HepG2 (cell line): Measurements from ENCODE around the gene PGAP1. TPM values are rescaled to one million over a fixed set of nuclear protein-coding genes. Genes with fewer than 3 reads are reported as not detected.
A peak's percentile ranks its signal among the peaks of the same experiment; 100 is the strongest.

Experiments used
- ATAC-seq: fragments of 200-7000 bp; cut with Tn5 transposase; 3 replicates; pipeline ENCODE4 v1.9.1; 2020; ENCODE audit warnings: mild to moderate bottlenecking, moderate library complexity
- BruUV-seq: library from RNA; stranded (reverse); fragments of 400-500 nt; replicated peaks from 2 replicates; lab custom pipeline; 2021; lab: Mats Ljungman, UMichigan
- CTCF ChIA-PET: fragments of 300-600 bp; formaldehyde crosslinking; extraction: SDS; loops from one replicate; lab custom pipeline; 2021; ENCODE audit warnings: low total read pairs, inconsistent platforms, low intra/inter-chr PET ratio; lab: Yijun Ruan, JAX
- POLR2A ChIA-PET: fragments of 350-600 bp; sonication (Branson Sonifier 250); formaldehyde crosslinking; loops from one replicate; lab custom pipeline; 2020; ENCODE audit warnings: antibody characterized with exemption, inconsistent platforms; lab: Yijun Ruan, JAX
- DNase-seq: peaks from one replicate; pipeline ENCODE4 v3.0.0-alpha.2; 2015; ENCODE audit warnings: low spot score
- FAIRE-seq: peaks from 3 replicates; lab custom pipeline; 2011; peaks lifted over from hg19 to GRCh38; lab: Jason Lieb, UNC
- H2AFZ ChIP-seq: one replicate; pipeline ENCODE4 v1.6.1; 2011; ENCODE audit warnings: low read length, inconsistent platforms
- H3K27ac ChIP-seq: fragments of 300-600 bp; 3 replicates; pipeline ENCODE4 v1.8.0; 2011; ENCODE audit warnings: mixed run types, mild to moderate bottlenecking, mixed read lengths, low read length, inconsistent platforms; ENCODE audit not compliant: insufficient read depth; ENCODE audit errors: extremely low read length
- H3K27me3 ChIP-seq, 2 experiments: fragments of 200-600 bp in 1 of 2; 2 replicates in 1 of 2; 3 replicates in 1 of 2; pipeline versions ENCODE4 v1.6.0 to v1.8.0; 2011; ENCODE audit warnings: low read length in 2 of 2, mild to moderate bottlenecking in 2 of 2, moderate library complexity in 2 of 2, inconsistent platforms in 1 of 2; ENCODE audit not compliant: insufficient read depth in 2 of 2, control insufficient read depth in 1 of 2
- H3K36me3 ChIP-seq, 2 experiments: fragments of 200-600 bp in 1 of 2; replicated peaks in 1 of 2; 2 replicates in 1 of 2; 3 replicates in 1 of 2; pipeline versions ENCODE4 v1.5.1 to v1.8.0; 2011; ENCODE audit warnings: low read length in 2 of 2, inconsistent platforms in 1 of 2; ENCODE audit not compliant: insufficient read depth in 2 of 2, control insufficient read depth in 1 of 2
- H3K4me1 ChIP-seq: 2 replicates; pipeline ENCODE4 v1.5.1; 2012; ENCODE audit warnings: low read length, inconsistent platforms; ENCODE audit not compliant: insufficient read depth
- H3K4me2 ChIP-seq: 2 replicates; pipeline ENCODE4 v1.6.0; 2011; ENCODE audit warnings: low read depth, low read length, inconsistent platforms
- H3K4me3 ChIP-seq, 3 experiments: fragments of 200-600 bp in 1 of 3; sonication (generic), shearing (Covaris generic) in 1 of 3; replicated peaks in 1 of 3; 2 replicates each; pipeline ENCODE4 v1.5.1; 2011 to 2016; ENCODE audit warnings: low read length in 3 of 3, inconsistent platforms in 2 of 3, low read depth in 2 of 3, mild to moderate bottlenecking in 2 of 3, control low read depth in 1 of 3, mixed read lengths in 1 of 3; ENCODE audit not compliant: insufficient read depth in 1 of 3
- H3K79me2 ChIP-seq: one replicate; pipeline ENCODE4 v1.6.1; 2011; ENCODE audit warnings: low read length, inconsistent platforms; ENCODE audit not compliant: insufficient read depth
- H3K9ac ChIP-seq: 2 replicates; pipeline ENCODE4 v1.6.0; 2011; ENCODE audit warnings: mild to moderate bottlenecking, low read depth, low read length, inconsistent platforms; ENCODE audit not compliant: insufficient read depth
- H3K9me3 ChIP-seq: 2 replicates; pipeline ENCODE4 v1.5.1; 2012; ENCODE audit warnings: mild to moderate bottlenecking, low read length
- H4K20me1 ChIP-seq: 2 replicates; pipeline ENCODE4 v1.6.0; 2011; ENCODE audit warnings: inconsistent platforms, mild to moderate bottlenecking, low read length, moderate library complexity; ENCODE audit not compliant: insufficient read depth
- CREM ChIP-seq, 2 experiments: sonication (generic) in 1 of 2; formaldehyde crosslinking in 1 of 2; IDR thresholded peaks; 2 replicates each; pipeline versions ENCODE4 v1.4.0 to v1.6.1; 2016 to 2020; ENCODE audit warnings: antibody characterized with exemption in 1 of 2, mild to moderate bottlenecking in 1 of 2, missing genetic modification reagents in 1 of 2
- FIP1L1 ChIP-seq: fragments of 200-400 bp; formaldehyde crosslinking; IDR thresholded peaks from 2 replicates; pipeline ENCODE4 v1.6.1; 2018; ENCODE audit warnings: low read depth, mild to moderate bottlenecking, low read length, moderate library complexity, borderline replicate concordance; ENCODE audit not compliant: insufficient read depth
- HDAC1 ChIP-seq: sonication (generic); formaldehyde crosslinking; IDR thresholded peaks from 2 replicates; pipeline ENCODE4 v1.5.1; 2020; ENCODE audit warnings: mild to moderate bottlenecking, missing genetic modification reagents
- KDM3A ChIP-seq: IDR thresholded peaks from 2 replicates; pipeline ENCODE4 v1.6.1; 2018; ENCODE audit warnings: low read depth, missing compliant biosample characterization
- KDM5A ChIP-seq: fragments of 200-600 bp; sonication (generic); IDR thresholded peaks from 2 replicates; pipeline ENCODE4 v1.7.0; 2018; ENCODE audit warnings: antibody characterized with exemption, mild to moderate bottlenecking, low read length, borderline replicate concordance
- KMT2B ChIP-seq: IDR thresholded peaks from 2 replicates; pipeline ENCODE4 v1.6.1; 2016; ENCODE audit warnings: missing genetic modification reagents, missing compliant biosample characterization
- ZBTB26 ChIP-seq: IDR thresholded peaks from 2 replicates; pipeline ENCODE4 v1.6.1; 2016; ENCODE audit warnings: missing compliant biosample characterization, missing genetic modification reagents, borderline replicate concordance
- ZFP90 ChIP-seq: sonication (generic); formaldehyde crosslinking; IDR thresholded peaks from 2 replicates; pipeline ENCODE4 v1.8.0; 2022; ENCODE audit warnings: missing genetic modification reagents, mild to moderate bottlenecking, inconsistent platforms, borderline replicate concordance
- ZMYM2 ChIP-seq: sonication (generic); formaldehyde crosslinking; IDR thresholded peaks from 2 replicates; pipeline ENCODE4 v1.8.0; 2022; ENCODE audit warnings: mild to moderate bottlenecking, missing genetic modification reagents
- ZNF317 ChIP-seq: sonication (generic); formaldehyde crosslinking; IDR thresholded peaks from 2 replicates; pipeline ENCODE4 v1.5.0; 2020; ENCODE audit warnings: mild to moderate bottlenecking, missing genetic modification reagents
- ZNF512 ChIP-seq: sonication (generic); formaldehyde crosslinking; IDR thresholded peaks from 2 replicates; pipeline ENCODE4 v1.4.0; 2020; ENCODE audit warnings: mild to moderate bottlenecking, missing genetic modification reagents
- WGBS: methylation state at CpG from one replicate; pipeline ENCODE4 v1.1.6; 2017; ENCODE audit warnings: low lambda C conversion rate; 5-methylcytosine and 5-hydroxymethylcytosine counted together
- in situ Hi-C: cut with HindIII; loops from 2 replicates; pipeline ENCODE4 v1.10.0; 2017; ENCODE audit warnings: low pct_unique_long_range_greater_than_20kb; ENCODE audit not compliant: extremely low pct_ligation_motif_present
- intact Hi-C: fragments of 100-400 bp; cut with micrococcal nuclease; formaldehyde crosslinking; loops from one replicate; pipeline ENCODE4 v1.10.0; 2022; ENCODE audit not compliant: unreplicated experiment
- polyA plus RNA-seq, 8 experiments: library from polyadenylated mRNA; depleted of rRNA in 3 of 8; stranded (reverse) in 7 of 8; unstranded in 1 of 8; fragments of >200 nt; fragmentation: Illumina TruSeq in 4 of 8; extraction: Trizol in 4 of 8; gene quantifications; 2 replicates each; pipeline versions ENCODE4 v1.2.1 to v1.2.3, GENCODE V29; 2011 to 2016; ENCODE audit warnings: low read depth in 4 of 8, missing spikeins in 1 of 8, mixed read lengths in 1 of 8; ENCODE audit not compliant: insufficient read depth in 1 of 8
- total RNA-seq, 5 experiments: library from RNA; depleted of rRNA; stranded (reverse); fragments of >200 nt; fragmentation: Illumina TruSeq; extraction: Trizol; gene quantifications; 2 replicates each; pipeline ENCODE4 v1.2.3, GENCODE V29; 2016; ENCODE audit warnings: low read depth in 1 of 5

Gene PGAP1
- total and polyA plus RNA-seq, 2 of the 13 experiments (the other 11 are each of a cell fraction or from before 2014, with no cell fraction given) = 4.1 to 6.4 TPM

- BruUV-seq = TSS peak; percentile 51
- peak overlapping the region; percentile 87 for H3K9ac ChIP-seq
Observed at GRCh38 chr2:196925051-196925767, 1.3 kb downstream of the PGAP1 start.

More at GRCh38 chr2:196925051-196925767, 1.3 kb downstream of the PGAP1 start:
- FAIRE-seq = no peak
- H2AFZ ChIP-seq = peak overlapping the region; percentile 91
- in situ Hi-C loops = no loop called here
- intact Hi-C loops = loop anchor here (5.0 kb wide), 3 partner anchors 73 to 288 kb away; partner anchors contain the start of gene CCDC150
- DNase-seq = peak; percentile 25
- POLR2A ChIA-PET = interaction anchor here (1.7 kb wide), 1 partner anchor 126 kb away, joined by 7 read pairs; the partner anchor contains the start of gene GTF3C3
- TF ChIP-seq KMT2B (CRISPR knock-in tag) = peak; percentile 38; the same call in 1 of the 2 replicates
- peak; percentile 52 for TF ChIP-seq HDAC1 (CRISPR knock-in tag)
- peak; percentile 49; the same call in 1 of the 2 replicates for TF ChIP-seq ZMYM2 (CRISPR knock-in tag)
- 0 out of 2 replicates have a peak, but pooled peaks have one; percentile 1 for TF ChIP-seq CREM (IDR thresholded peaks at IDR 0.05)
- no peak for TF ChIP-seq CREM (CRISPR knock-in tag; IDR thresholded peaks at IDR 0.05)
- peak; percentile 1; the same call in 1 of the 2 replicates for TF ChIP-seq KDM5A
- TF ChIP-seq FIP1L1 = no peak
- no peak for TF ChIP-seq ZBTB26 (CRISPR knock-in tag)
- 0 out of 2 replicates have a peak, but pooled peaks have one; percentile 22 for TF ChIP-seq ZFP90
- 0 out of 2 replicates have a peak, but pooled peaks have one; percentile 8 for TF ChIP-seq ZNF317 (CRISPR knock-in tag)
- TF ChIP-seq KDM3A = no peak
- 0 out of 2 replicates have a peak, but pooled peaks have one; percentile 3 for TF ChIP-seq ZNF512
- TF ChIP-seq, all 625 proteins: peak for 8
- Histone ChIP-seq H3K27ac (peak overlapping the region; percentile 84), H3K36me3 (no peaks in the 10 kb centered on the region), H3K9me3 (no peaks in the 10 kb centered on the region), H3K4me2 (peak overlapping the region; percentile 100), H4K20me1 (no peaks in the 10 kb centered on the region), H3K27me3 (no peaks in the 10 kb centered on the region; a peak in 2 of 5 replicates), H3K4me3 (peak overlapping the region; percentile 96 to 100 (median 98)), H3K4me1 (peaks cover 29% of the 10 kb centered on the region), H3K79me2 (peaks cover 54% of the 10 kb centered on the region)
- ATAC-seq = no peak
- 16% methylated on average over 11 of the region's 11 CpGs for whole genome bisulfite sequencing
- CTCF ChIA-PET = no interaction called here
